K562 (cell line): ENCODE data around the gene ZNF607. TPM values are rescaled to one million over a fixed set of nuclear protein-coding genes. Genes with fewer than 3 reads are reported as not detected.

ENCODE experiments used
- AFF1 ChIP-seq, 2 experiments: fragments of 450-650 bp; IDR thresholded peaks; 2 replicates each; pipeline ENCODE4 v1.6.1; 2018; ENCODE audit warnings: mild to moderate bottlenecking in 2 of 2, low read depth in 1 of 2; ENCODE audit not compliant: partially characterized antibody in 2 of 2
- E2F3 ChIP-seq: fragments of 250-450 bp; sonication (Bioruptor Pico); IDR thresholded peaks from 2 replicates; pipeline ENCODE4 v1.4.0; 2020; ENCODE audit warnings: mild to moderate bottlenecking
- ETV5 ChIP-seq: sonication (generic); formaldehyde crosslinking; IDR thresholded peaks from 2 replicates; pipeline ENCODE4 v1.4.0; 2020; ENCODE audit warnings: low read depth, mild to moderate bottlenecking, missing genetic modification reagents
- HDAC2 ChIP-seq: fragments of 450-650 bp; IDR thresholded peaks from 2 replicates; pipeline ENCODE4 v1.6.1; 2016; ENCODE audit warnings: mild to moderate bottlenecking
- HMG20A ChIP-seq: fragments of 450-650 bp; formaldehyde crosslinking; conservative IDR thresholded peaks from 2 replicates; pipeline ENCODE4 v1.4.0; 2020; ENCODE audit warnings: mild to moderate bottlenecking, mixed read lengths
- IRF9 ChIP-seq: fragments of 450-650 bp; IDR thresholded peaks from 2 replicates; pipeline ENCODE4 v1.6.1; 2016; ENCODE audit warnings: missing biosample characterization, missing genetic modification characterization
- JUNB ChIP-seq: fragments of 450-650 bp; formaldehyde crosslinking; conservative IDR thresholded peaks from 2 replicates; pipeline ENCODE4 v1.4.0; 2020; ENCODE audit warnings: mild to moderate bottlenecking
- MAFG ChIP-seq: fragments of 450-650 bp; conservative IDR thresholded peaks from 2 replicates; pipeline ENCODE4 v1.6.1; 2016; ENCODE audit warnings: missing genetic modification characterization, missing compliant biosample characterization
- MNT ChIP-seq, 2 experiments: fragments of 450-650 bp; conservative IDR thresholded peaks; 2 replicates each; pipeline ENCODE4 v1.6.1; 2017; ENCODE audit warnings: mild to moderate bottlenecking in 2 of 2, moderate library complexity in 2 of 2
- NELFE ChIP-seq: IDR thresholded peaks from 2 replicates; pipeline ENCODE4 v1.6.1; 2011; ENCODE audit warnings: mild to moderate bottlenecking; ENCODE audit not compliant: insufficient read depth, insufficient read length
- RBM25 ChIP-seq: fragments of 200-400 bp; formaldehyde crosslinking; IDR thresholded peaks from 2 replicates; pipeline ENCODE4 v1.6.1; 2018; ENCODE audit warnings: low read length, low read depth, moderate library complexity; ENCODE audit not compliant: severe bottlenecking
- SMARCA4 ChIP-seq: fragments of 450-650 bp; IDR thresholded peaks from 2 replicates; pipeline ENCODE4 v1.6.1; 2016
- SUPT5H ChIP-seq: fragments of 450-650 bp; IDR thresholded peaks from 2 replicates; pipeline ENCODE4 v1.6.1; 2016
- ZBTB5 ChIP-seq: fragments of 450-650 bp; IDR thresholded peaks from 2 replicates; pipeline ENCODE4 v1.6.1; 2017; ENCODE audit warnings: antibody characterized with exemption
- ZNF263 ChIP-seq: sonication (generic); formaldehyde crosslinking; IDR thresholded peaks from 2 replicates; pipeline ENCODE4 v1.8.0; 2022; ENCODE audit warnings: mild to moderate bottlenecking, missing genetic modification reagents, borderline replicate concordance
- ZNF41 ChIP-seq: fragments of 250-450 bp; sonication (Bioruptor Pico); conservative IDR thresholded peaks from 2 replicates; pipeline ENCODE4 v1.4.0; 2020; ENCODE audit warnings: mild to moderate bottlenecking
- ZNF76 ChIP-seq: fragments of 250-450 bp; sonication (Bioruptor Pico); IDR thresholded peaks from 2 replicates; pipeline ENCODE4 v1.4.0; 2020; ENCODE audit warnings: mild to moderate bottlenecking, moderate library complexity, borderline replicate concordance
- polyA plus RNA-seq, 8 experiments: library from polyadenylated mRNA; depleted of rRNA in 4 of 8; stranded (reverse) in 5 of 8; unstranded in 3 of 8; fragments of >200 nt; fragmentation: Nextera tagmentation in 2 of 8; fragmentation: Illumina TruSeq in 1 of 8; extraction: Ambion mirVana in 2 of 8; extraction: Trizol in 1 of 8; gene quantifications; 2 replicates each; pipeline versions ENCODE4 v1.2.1 to v1.2.3, GENCODE V29; 2011 to 2014; ENCODE audit warnings: inconsistent platforms in 1 of 8, missing spikeins in 1 of 8
- total RNA-seq, 7 experiments: library from RNA; depleted of rRNA in 6 of 7; stranded (reverse); fragments of >200 nt in 6 of 7; fragmentation: Illumina TruSeq in 2 of 7; extraction: Trizol in 2 of 7; gene quantifications; 2 replicates each; pipeline versions ENCODE4 v1.2.1 to v1.2.3, GENCODE V29; 2011 to 2021; ENCODE audit warnings: low replicate concordance in 1 of 7

ZNF607 gene
- total and polyA plus RNA-seq, 9 of the 15 experiments (the other 6 are each of a cell fraction or from before 2014, with no cell fraction given), result 0.65 to 5.1 (median 3.6) TPM

GRCh38 chr19:37719111-37719926, at the start of gene ZNF607 (continued):
- no peak for TF ChIP-seq NELFE
- TF ChIP-seq IRF9 (tag), result no peak
- TF ChIP-seq RBM25, result no peak
- no peak for TF ChIP-seq HMG20A (CRISPR knock-in tag)
- TF ChIP-seq ZNF263 (CRISPR knock-in tag), result no peak
- no peak for TF ChIP-seq ZNF76 (CRISPR knock-in tag)
- no peak for TF ChIP-seq ETV5
- TF ChIP-seq ZNF41 (CRISPR knock-in tag), result no peak
- TF ChIP-seq SUPT5H, result peak; percentile 68
- TF ChIP-seq MNT (conservative IDR thresholded peaks at IDR 0.05), result peak; percentile 36 to 69; a peak in 3 of 4 replicates
- no peak for TF ChIP-seq SMARCA4
- TF ChIP-seq MAFG (tag), result no peak
- no peak for TF ChIP-seq HDAC2
- no peak for TF ChIP-seq AFF1 (IDR thresholded peaks at IDR 0.05; ENCODE audit: low read depth in 1 of 2, partially characterized antibody in 2 of 2)
- TF ChIP-seq E2F3, result no peak
- no peak for TF ChIP-seq ZBTB5
- TF ChIP-seq JUNB (CRISPR knock-in tag), result no peak
